ENCODE measurements around the gene OIP5.
"Not testable (repeated sequence)": the region's sequence is repeated elsewhere in the genome, so short reads cannot be mapped to it uniquely, and the experiment has no call there.

GRCh38 chr15:41282436-41282835 is 50.0 kb downstream of the OIP5 start:
- TF ChIP-seq CTCF, POLR2A (IDR thresholded peaks at IDR 0.05): not testable (repeated sequence)
